NCI-H524 (cell line): ENCODE results near the gene FGD5.

ENCODE experiments used
- DNase-seq, 2 experiments: peaks; one replicate each; lab custom pipeline; 2025; lab: John Stamatoyannopoulos, UW

Gene FGD5

DNA sequence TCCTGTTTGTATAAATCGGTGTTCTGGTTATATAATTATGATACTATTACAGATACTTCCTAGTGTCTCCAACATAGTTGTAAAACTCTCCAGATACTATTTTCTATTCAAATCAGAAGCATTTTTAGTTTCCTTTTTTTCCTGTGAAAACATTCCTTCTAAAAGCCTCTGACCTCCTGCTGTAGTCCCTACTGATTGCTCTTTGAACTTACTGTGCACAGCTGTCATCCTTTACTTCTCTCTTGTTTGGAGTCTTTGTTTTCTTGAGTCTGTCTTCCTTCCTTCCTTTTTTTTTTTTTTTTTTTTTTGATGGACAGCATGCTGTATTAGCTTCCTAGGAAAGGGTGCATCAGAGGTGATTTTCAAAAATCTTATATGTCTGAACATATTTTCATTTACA is 157.6 kb downstream of the FGD5 start:
- no peak for DNase-seq

DNA sequence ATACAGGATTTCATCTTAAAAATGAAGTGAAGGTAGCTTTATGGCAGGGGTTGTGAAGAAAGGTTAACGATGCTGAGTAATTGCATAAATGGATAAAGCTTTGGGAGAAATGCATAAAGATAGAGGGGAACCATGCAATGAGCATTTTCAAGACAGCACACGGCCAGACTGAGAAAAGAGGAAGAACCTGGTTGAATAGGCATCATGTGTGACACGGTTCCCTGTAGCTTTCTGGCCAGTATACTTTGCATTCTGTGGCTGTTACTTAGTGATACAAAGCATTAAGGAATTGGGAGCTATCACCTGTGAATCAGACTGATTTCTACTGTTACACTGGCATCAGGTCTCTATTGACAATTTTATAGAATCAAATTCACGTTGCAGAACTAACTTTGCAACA is 161.9 kb downstream of the FGD5 start:
- DNase-seq: no peak
